Esophagus muscularis mucosa (tissue), 4 donors: Measurements from ENCODE around the gene AKAP12.

Experiments used
- CTCF ChIP-seq, 3 experiments: fragments of 200-600 bp in 2 of 3; fragments of 450-650 bp in 1 of 3; sonication (generic) in 2 of 3; IDR thresholded peaks; one replicate each; pipeline ENCODE4 v1.5.1; 2017 to 2019; ENCODE audit warnings: antibody characterized with exemption in 3 of 3, mild to moderate bottlenecking in 2 of 3, moderate library complexity in 1 of 3
- EP300 ChIP-seq: sonication (generic); formaldehyde crosslinking; IDR thresholded peaks from one replicate; pipeline ENCODE4 v1.6.1; 2017; ENCODE audit warnings: antibody characterized with exemption
- POLR2A ChIP-seq: fragments of 450-650 bp; IDR thresholded peaks from one replicate; pipeline ENCODE4 v1.6.1; 2017; ENCODE audit warnings: antibody characterized with exemption, moderate library complexity, mild to moderate bottlenecking, low read depth
- POLR2AphosphoS5 ChIP-seq, 2 donors: sonication (generic); formaldehyde crosslinking; IDR thresholded peaks; one replicate each; pipeline ENCODE4 v1.6.1; 2017; ENCODE audit warnings: antibody characterized with exemption in 2 of 2

DNA sequence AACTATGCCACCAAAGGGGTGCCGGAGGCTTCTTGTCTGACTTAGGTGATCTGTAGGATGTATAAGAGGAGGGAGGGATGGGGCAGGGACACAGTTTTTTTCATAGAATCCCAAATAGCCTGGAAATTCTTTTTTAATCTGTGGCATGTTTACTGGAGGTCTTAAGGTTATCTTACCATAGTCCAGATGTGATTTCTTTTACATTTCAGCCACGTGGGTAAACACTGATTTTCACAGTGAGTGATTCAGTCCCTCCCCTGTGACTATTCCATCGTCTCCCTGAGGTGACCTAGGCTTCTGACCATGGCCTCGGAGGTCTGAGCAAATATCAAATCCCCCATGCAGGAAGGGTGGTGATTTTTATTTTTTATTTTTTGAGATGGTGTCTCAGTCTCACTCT lies 67.7 kb downstream of the AKAP12 start:
- TF ChIP-seq CTCF (IDR thresholded peaks at IDR 0.05) (no peak), POLR2AphosphoS5 (IDR thresholded peaks at IDR 0.05) (no peak), POLR2A (no peak), EP300 (no peak)
